Stimulated activated CD4-positive, alpha-beta T cell treated with anti-CD3 and anti-CD28 coated beads, Interleukin-15, amount 100 ng/mL, for 24 hours (primary cell): Measurements from ENCODE around the gene CLEC4C.
"Not testable (repeated sequence)": the region's sequence is repeated elsewhere in the genome, so short reads cannot be mapped to it uniquely, and the experiment has no call there.

ENCODE experiments used
- DNase-seq: peaks from one replicate; pipeline ENCODE4 v3.0.0-alpha.2; 2020

The CLEC4C gene

GRCh38 chr12:7747246-7747645 is at the start of gene CLEC4C:
CLEC4C (minus strand) TSS chr12:7747375; CDS start chr12:7747348, 27 bp downstream.
- DNase-seq = no peak

- no peak for DNase-seq
Observed at GRCh38 chr12:7793211-7793610, 46.0 kb upstream of the CLEC4C start.

- not testable (repeated sequence) for DNase-seq
Observed at GRCh38 chr12:7788884-7789528, 41.8 kb upstream of the CLEC4C start, which contains the start of gene NANOG. NANOG (plus strand) TSS chr12:7789402; CDS start chr12:7789615, 213 bp downstream.

GRCh38 chr12:7788294-7788660 is 41.1 kb upstream of the CLEC4C start:
- DNase-seq = no peak

- no peak for DNase-seq
Observed at GRCh38 chr12:7787574-7788293, 40.6 kb upstream of the CLEC4C start.

GRCh38 chr12:7784701-7785100 is 37.5 kb upstream of the CLEC4C start:
- no peak for DNase-seq

- DNase-seq = not testable (repeated sequence)
Observed at GRCh38 chr12:7783433-7783832, 36.3 kb upstream of the CLEC4C start.

GRCh38 chr12:7782055-7782454 is 34.9 kb upstream of the CLEC4C start:
- no peak for DNase-seq

GRCh38 chr12:7781274-7781673 is 34.1 kb upstream of the CLEC4C start:
- no peak for DNase-seq

GRCh38 chr12:7769999-7770398 is 22.8 kb upstream of the CLEC4C start:
- no peak for DNase-seq

- DNase-seq = no peak
Observed at GRCh38 chr12:7758766-7759140, 11.6 kb upstream of the CLEC4C start.

GRCh38 chr12:7756993-7757392 is 9.8 kb upstream of the CLEC4C start:
- no peak for DNase-seq

GRCh38 chr12:7755668-7756067 is 8.5 kb upstream of the CLEC4C start:
- not testable (repeated sequence) for DNase-seq

- not testable (repeated sequence) for DNase-seq
Observed at GRCh38 chr12:7751941-7752922, 5.1 kb upstream of the CLEC4C start.

- DNase-seq = no peak
Observed at GRCh38 chr12:7751394-7751793, 4.2 kb upstream of the CLEC4C start.

GRCh38 chr12:7750350-7750749 is 3.2 kb upstream of the CLEC4C start:
- no peak for DNase-seq

- no peak for DNase-seq
Observed at GRCh38 chr12:7749442-7749841, 2.3 kb upstream of the CLEC4C start.

GRCh38 chr12:7748852-7749251 is 1.7 kb upstream of the CLEC4C start:
- DNase-seq = no peak

- no peak for DNase-seq
Observed at GRCh38 chr12:7732993-7733392, 14.2 kb downstream of the CLEC4C start.

GRCh38 chr12:7731486-7731885 is 15.7 kb downstream of the CLEC4C start:
- no peak for DNase-seq

GRCh38 chr12:7730984-7731383 is 16.2 kb downstream of the CLEC4C start:
- not testable (repeated sequence) for DNase-seq

- DNase-seq = no peak
Observed at GRCh38 chr12:7729746-7730145, 17.4 kb downstream of the CLEC4C start.

GRCh38 chr12:7723926-7724325 is 23.2 kb downstream of the CLEC4C start:
- DNase-seq = no peak
